ENCODE data around the gene ARHGEF26. TPM values are rescaled to one million over a fixed set of nuclear protein-coding genes. Genes with fewer than 3 reads are reported as not detected.

ARHGEF26 gene
- total RNA-seq, 1 experiment from 2014 or later, result 13.7 TPM

GRCh38 chr3:154210986-154211385 lies 89.8 kb downstream of the ARHGEF26 start:
- H3K9me3 ChIP-seq (ENCODE audit: control insufficient read depth, low read depth, low read length), result no peaks in the 10 kb centered on the region
- H2BK12ac ChIP-seq (ENCODE audit: insufficient read length, low read depth, low read length), result no peak overlapping the region
- no peak overlapping the region for H3K23ac ChIP-seq (ENCODE audit: insufficient read length, low read depth, low read length)
- no peak overlapping the region for H3K14ac ChIP-seq (ENCODE audit: insufficient read depth, low read length)
- H3K4ac ChIP-seq (ENCODE audit: low read depth, low read length), result no peak overlapping the region
- no peaks in the 10 kb centered on the region for H3K79me1 ChIP-seq (ENCODE audit: insufficient read depth, low read depth, low read length, poor library complexity, severe bottlenecking)
- H4K5ac ChIP-seq (ENCODE audit: insufficient read length, low read depth, low read length), result no peak overlapping the region
- peaks cover 26 to 48% (median 43%) of the 10 kb centered on the region in 3 experiments for H3K36me3 Mint-ChIP-seq (ENCODE audit: insufficient read depth in 1 of 3, low read depth in 3 of 3)
- no peaks in the 10 kb centered on the region for H3K4me1 Mint-ChIP-seq
- H2BK5ac ChIP-seq (ENCODE audit: insufficient read length, low read length), result no peak overlapping the region
- H3K4me3 Mint-ChIP-seq, result no peak overlapping the region
- no peak for TF ChIP-seq CTCF (conservative IDR thresholded peaks at IDR 0.05)
- no peak overlapping the region for H3K4me2 ChIP-seq (ENCODE audit: insufficient read depth, insufficient read length, low read length)
- H3K56ac ChIP-seq (ENCODE audit: insufficient read length, low read depth, low read length), result no peak overlapping the region
- H4K8ac ChIP-seq (replicated peaks; ENCODE audit: insufficient read length, low read depth, low read length), result no peak overlapping the region
- H3K9ac ChIP-seq (ENCODE audit: extremely low read depth, insufficient read length, low read length), result no peak overlapping the region
- no peak overlapping the region for H2AK5ac ChIP-seq (ENCODE audit: insufficient read length, low read length)
- WGBS (ENCODE audit: extremely low coverage, insufficient read length, low lambda C conversion rate), result no CpG with 5 or more reads among the region's 1 CpG
- no peak overlapping the region for H2AFZ ChIP-seq (ENCODE audit: low read length)
- DNase-seq, result no peak
- H2BK120ac ChIP-seq (ENCODE audit: low read depth, low read length, poor library complexity, severe bottlenecking), result no peak overlapping the region
- H3K9me3 Mint-ChIP-seq, result peaks cover 12 to 14% of the 10 kb centered on the region in 2 experiments
- no peak overlapping the region; a peak in 1 of 7 replicates for H3K27ac Mint-ChIP-seq
- no peak overlapping the region for H3K18ac ChIP-seq (ENCODE audit: insufficient read length, low read depth, low read length)
- H4K91ac ChIP-seq (ENCODE audit: insufficient read length, low read depth, low read length), result no peak overlapping the region
- no peak overlapping the region for H3T11ph ChIP-seq (ENCODE audit: low read length)
- no peaks in the 10 kb centered on the region for H3K79me2 ChIP-seq (ENCODE audit: insufficient read depth, low read length)
- no peaks in the 10 kb centered on the region for H3K27me3 Mint-ChIP-seq (ENCODE audit: low read depth)
- no peaks in the 10 kb centered on the region for H3K4me1 ChIP-seq (ENCODE audit: insufficient read depth, low read length)
- H2BK15ac ChIP-seq (ENCODE audit: low read depth, low read length), result no peak overlapping the region
- H3K27ac ChIP-seq (ENCODE audit: insufficient read length, low read depth, low read length), result no peak overlapping the region
- no peaks in the 10 kb centered on the region for H3K23me2 ChIP-seq (ENCODE audit: insufficient read length, low read depth, low read length, poor library complexity, severe bottlenecking)
- no peaks in the 10 kb centered on the region for H4K20me1 ChIP-seq (ENCODE audit: control insufficient read depth, insufficient read depth, insufficient read length)
- no peaks in the 10 kb centered on the region for H3K27me3 ChIP-seq (ENCODE audit: insufficient read depth, low read length)
- H2BK20ac ChIP-seq (ENCODE audit: low read depth, low read length, poor library complexity, severe bottlenecking), result no peak overlapping the region

All from H9 (cell line).